Measurements from ENCODE around the gene SMG7.

The SMG7 gene

GRCh38 chr1:183566026-183566425 lies 93.7 kb downstream of the SMG7 start:
- DNase-seq (ENCODE audit: extremely low spot score): no peak
- ChIA-PET CTCF (no interaction called here), POLR2A (no interaction called here)
- no peak for TF ChIP-seq SP1 (IDR thresholded peaks at IDR 0.05)
- TF ChIP-seq SUZ12 (IDR thresholded peaks at IDR 0.05): no peak
- TF ChIP-seq LEF1 (IDR thresholded peaks at IDR 0.05; ENCODE audit: borderline replicate concordance): no peak
- TF ChIP-seq FOXM1 (IDR thresholded peaks at IDR 0.05; ENCODE audit: borderline replicate concordance): no peak
- TF ChIP-seq, protein P1, sequence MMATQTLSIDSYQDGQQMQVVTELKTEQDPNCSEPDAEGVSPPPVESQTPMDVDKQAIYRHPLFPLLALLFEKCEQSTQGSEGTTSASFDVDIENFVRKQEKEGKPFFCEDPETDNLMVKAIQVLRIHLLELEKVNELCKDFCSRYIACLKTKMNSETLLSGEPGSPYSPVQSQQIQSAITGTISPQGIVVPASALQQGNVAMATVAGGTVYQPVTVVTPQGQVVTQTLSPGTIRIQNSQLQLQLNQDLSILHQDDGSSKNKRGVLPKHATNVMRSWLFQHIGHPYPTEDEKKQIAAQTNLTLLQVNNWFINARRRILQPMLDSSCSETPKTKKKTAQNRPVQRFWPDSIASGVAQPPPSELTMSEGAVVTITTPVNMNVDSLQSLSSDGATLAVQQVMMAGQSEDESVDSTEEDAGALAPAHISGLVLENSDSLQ (IDR thresholded peaks at IDR 0.05): no peak
- no peak for TF ChIP-seq FOXA1 (IDR thresholded peaks at IDR 0.05)
- no peak for TF ChIP-seq L3MBTL2 (conservative IDR thresholded peaks at IDR 0.05)
- TF ChIP-seq HDGF (IDR thresholded peaks at IDR 0.05; ENCODE audit: borderline replicate concordance): no peak
- TF ChIP-seq ELF4 (IDR thresholded peaks at IDR 0.05): no peak
- TF ChIP-seq TARDBP (IDR thresholded peaks at IDR 0.05): no peak
- TF ChIP-seq CTBP1 (IDR thresholded peaks at IDR 0.05; ENCODE audit: borderline replicate concordance): no peak
- no peak for TF ChIP-seq FOXK2 (IDR thresholded peaks at IDR 0.05)
- no peak for TF ChIP-seq ARNT (IDR thresholded peaks at IDR 0.05)
- no peak for TF ChIP-seq BHLHE40 (IDR thresholded peaks at IDR 0.05; ENCODE audit: borderline replicate concordance)
- TF ChIP-seq ZNF384 (IDR thresholded peaks at IDR 0.05): no peak
- no peak for TF ChIP-seq NFRKB (IDR thresholded peaks at IDR 0.05)

DNA sequence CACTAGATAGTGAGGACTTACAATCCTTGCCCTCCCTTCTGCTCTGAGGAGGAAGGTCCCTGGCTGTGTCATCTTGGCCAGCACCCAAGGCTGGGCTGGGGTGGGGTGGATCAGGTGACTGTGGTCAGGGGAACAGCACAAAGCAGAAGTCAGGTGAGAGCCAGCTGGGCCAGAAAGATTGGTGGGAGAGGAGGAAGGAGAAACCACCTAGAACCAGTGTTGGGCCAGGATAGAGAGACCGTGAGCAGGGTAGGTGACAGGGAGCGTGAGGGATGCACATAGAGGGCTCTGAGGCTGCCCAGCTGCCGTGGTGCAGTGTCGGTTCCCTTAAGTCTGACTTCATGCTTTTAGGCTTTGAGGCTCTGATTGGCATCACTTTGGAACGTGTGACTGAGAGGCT lies 95.3 kb downstream of the SMG7 start:
- TF ChIP-seq, protein P1 (IDR thresholded peaks at IDR 0.05): no peak
- no peak for TF ChIP-seq FOXA1 (IDR thresholded peaks at IDR 0.05)
- TF ChIP-seq CTBP1 (IDR thresholded peaks at IDR 0.05; ENCODE audit: borderline replicate concordance): no peak
- DNase-seq (ENCODE audit: extremely low spot score): no peak
- ChIA-PET CTCF (no interaction called here), POLR2A (no interaction called here)

DNA sequence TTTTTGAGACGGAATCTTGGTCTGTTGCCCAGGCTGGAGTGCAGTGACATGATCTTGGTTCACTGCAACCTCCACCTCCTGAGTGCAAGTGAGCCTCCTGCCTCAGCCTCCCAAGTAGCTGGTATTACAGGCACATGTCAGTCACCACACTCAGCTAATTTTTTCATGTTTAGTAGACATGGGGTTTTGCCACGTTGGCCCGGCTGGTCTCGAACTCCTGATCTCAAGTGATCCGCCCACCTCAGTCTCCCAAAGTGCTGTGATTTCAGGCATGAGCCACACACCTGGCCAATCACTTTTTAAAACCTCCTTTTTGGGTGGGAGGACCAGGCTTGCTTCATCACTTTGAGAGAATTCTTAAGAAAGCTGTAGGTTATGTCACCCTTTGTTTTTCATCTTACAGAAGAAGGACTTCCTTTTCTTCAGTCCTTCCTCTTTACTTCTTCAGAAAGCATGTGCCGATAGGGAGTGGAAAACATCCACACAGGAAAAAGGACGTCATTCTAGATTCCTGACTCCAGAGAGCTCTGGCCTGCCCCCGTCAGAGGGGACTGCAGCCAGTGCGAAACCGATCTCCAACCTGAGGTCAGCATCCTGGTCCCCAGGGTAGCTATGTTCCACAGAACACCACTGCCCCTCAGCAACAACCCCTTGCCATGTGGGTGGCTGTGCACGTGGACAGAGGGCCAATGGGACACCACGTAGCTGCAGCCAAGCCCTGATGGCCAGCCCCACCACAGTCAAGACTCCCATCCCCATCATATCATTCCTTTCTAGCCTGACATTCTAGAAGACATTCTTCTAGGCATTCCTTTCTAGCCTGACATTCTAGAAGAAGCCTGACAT lies 96.1 kb downstream of the SMG7 start:
- POLR2A ChIA-PET: no interaction called here
- no peak for DNase-seq (ENCODE audit: extremely low spot score)
- CTCF ChIA-PET: no interaction called here
- TF ChIP-seq NFRKB (IDR thresholded peaks at IDR 0.05) (no peak), ZNF384 (IDR thresholded peaks at IDR 0.05) (no peak), BHLHE40 (IDR thresholded peaks at IDR 0.05; ENCODE audit: borderline replicate concordance) (no peak), TARDBP (IDR thresholded peaks at IDR 0.05) (no peak), SP1 (IDR thresholded peaks at IDR 0.05) (no peak), ELF4 (IDR thresholded peaks at IDR 0.05) (no peak), FOXA1 (IDR thresholded peaks at IDR 0.05) (no peak), SUZ12 (IDR thresholded peaks at IDR 0.05) (no peak), FOXK2 (IDR thresholded peaks at IDR 0.05) (no peak), LEF1 (IDR thresholded peaks at IDR 0.05; ENCODE audit: borderline replicate concordance) (no peak), CTBP1 (IDR thresholded peaks at IDR 0.05; ENCODE audit: borderline replicate concordance) (no peak), FOXM1 (IDR thresholded peaks at IDR 0.05; ENCODE audit: borderline replicate concordance) (no peak), ARNT (IDR thresholded peaks at IDR 0.05) (no peak), HDGF (IDR thresholded peaks at IDR 0.05; ENCODE audit: borderline replicate concordance) (no peak), L3MBTL2 (conservative IDR thresholded peaks at IDR 0.05) (no peak)
- TF ChIP-seq, protein P1 (IDR thresholded peaks at IDR 0.05): no peak

DNA sequence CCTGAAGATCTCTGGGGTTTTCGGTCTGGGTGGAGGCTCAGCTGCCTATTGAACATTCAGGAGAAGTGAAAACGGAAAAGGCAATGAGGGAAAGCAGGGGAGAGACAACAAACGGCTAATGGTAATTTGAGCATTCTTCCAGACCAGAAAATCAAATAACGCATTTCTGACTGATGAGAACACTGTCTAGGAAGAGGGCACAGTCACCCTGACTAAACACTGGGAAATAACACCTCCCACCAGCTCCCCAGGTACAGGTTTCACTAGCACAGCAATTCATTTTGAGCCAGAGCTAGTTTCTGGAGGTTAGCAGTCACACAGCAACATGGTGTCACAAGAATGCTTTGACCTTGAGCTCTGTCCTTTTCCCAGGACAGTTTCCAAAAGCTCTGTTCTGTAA lies 96.8 kb downstream of the SMG7 start:
- DNase-seq (ENCODE audit: extremely low spot score): no peak
- POLR2A ChIA-PET: no interaction called here
- CTCF ChIA-PET: no interaction called here
- TF ChIP-seq LEF1 (IDR thresholded peaks at IDR 0.05; ENCODE audit: borderline replicate concordance) (no peak), L3MBTL2 (conservative IDR thresholded peaks at IDR 0.05) (no peak), BHLHE40 (IDR thresholded peaks at IDR 0.05; ENCODE audit: borderline replicate concordance) (no peak), NFRKB (IDR thresholded peaks at IDR 0.05) (no peak), ELF4 (IDR thresholded peaks at IDR 0.05) (no peak), HDGF (IDR thresholded peaks at IDR 0.05; ENCODE audit: borderline replicate concordance) (no peak), ARNT (IDR thresholded peaks at IDR 0.05) (no peak), CTBP1 (IDR thresholded peaks at IDR 0.05; ENCODE audit: borderline replicate concordance) (no peak), FOXA1 (IDR thresholded peaks at IDR 0.05) (no peak), TARDBP (IDR thresholded peaks at IDR 0.05) (no peak), SUZ12 (IDR thresholded peaks at IDR 0.05) (no peak), FOXM1 (IDR thresholded peaks at IDR 0.05; ENCODE audit: borderline replicate concordance) (no peak), ZNF384 (IDR thresholded peaks at IDR 0.05) (no peak), SP1 (IDR thresholded peaks at IDR 0.05) (no peak), FOXK2 (IDR thresholded peaks at IDR 0.05) (no peak)
- TF ChIP-seq, protein P1 (IDR thresholded peaks at IDR 0.05): no peak

- CTCF ChIA-PET: interaction anchor here (0.6 kb wide), 1 partner anchor 87 kb away, joined by 5 read pairs; no protein-coding TSS in a partner anchor
- POLR2A ChIA-PET: no interaction called here
- TF ChIP-seq CTBP1 (IDR thresholded peaks at IDR 0.05; ENCODE audit: borderline replicate concordance) (no peak), FOXM1 (IDR thresholded peaks at IDR 0.05; ENCODE audit: borderline replicate concordance) (no peak), SUZ12 (IDR thresholded peaks at IDR 0.05) (no peak), LEF1 (IDR thresholded peaks at IDR 0.05; ENCODE audit: borderline replicate concordance) (no peak), ZNF384 (IDR thresholded peaks at IDR 0.05) (no peak), ELF4 (IDR thresholded peaks at IDR 0.05) (no peak)
Observed at GRCh38 chr1:183569801-183570200, 97.5 kb downstream of the SMG7 start.

More at GRCh38 chr1:183569801-183570200, 97.5 kb downstream of the SMG7 start:
- DNase-seq (ENCODE audit: extremely low spot score): no peak

Measured in HEK293T (cell line).